GM18870 (cell line): ENCODE measurements around the gene MTX1.
"Not testable (repeated sequence)": the region's sequence is repeated elsewhere in the genome, so short reads cannot be mapped to it uniquely, and the experiment has no call there.

Experiments
- ATAC-seq: cut with Tn5 transposase; IDR thresholded peaks from one replicate; pipeline ENCODE4 v1.9.1; 2021; ENCODE audit warnings: moderate library complexity; ENCODE audit not compliant: unreplicated experiment

Gene MTX1

DNA sequence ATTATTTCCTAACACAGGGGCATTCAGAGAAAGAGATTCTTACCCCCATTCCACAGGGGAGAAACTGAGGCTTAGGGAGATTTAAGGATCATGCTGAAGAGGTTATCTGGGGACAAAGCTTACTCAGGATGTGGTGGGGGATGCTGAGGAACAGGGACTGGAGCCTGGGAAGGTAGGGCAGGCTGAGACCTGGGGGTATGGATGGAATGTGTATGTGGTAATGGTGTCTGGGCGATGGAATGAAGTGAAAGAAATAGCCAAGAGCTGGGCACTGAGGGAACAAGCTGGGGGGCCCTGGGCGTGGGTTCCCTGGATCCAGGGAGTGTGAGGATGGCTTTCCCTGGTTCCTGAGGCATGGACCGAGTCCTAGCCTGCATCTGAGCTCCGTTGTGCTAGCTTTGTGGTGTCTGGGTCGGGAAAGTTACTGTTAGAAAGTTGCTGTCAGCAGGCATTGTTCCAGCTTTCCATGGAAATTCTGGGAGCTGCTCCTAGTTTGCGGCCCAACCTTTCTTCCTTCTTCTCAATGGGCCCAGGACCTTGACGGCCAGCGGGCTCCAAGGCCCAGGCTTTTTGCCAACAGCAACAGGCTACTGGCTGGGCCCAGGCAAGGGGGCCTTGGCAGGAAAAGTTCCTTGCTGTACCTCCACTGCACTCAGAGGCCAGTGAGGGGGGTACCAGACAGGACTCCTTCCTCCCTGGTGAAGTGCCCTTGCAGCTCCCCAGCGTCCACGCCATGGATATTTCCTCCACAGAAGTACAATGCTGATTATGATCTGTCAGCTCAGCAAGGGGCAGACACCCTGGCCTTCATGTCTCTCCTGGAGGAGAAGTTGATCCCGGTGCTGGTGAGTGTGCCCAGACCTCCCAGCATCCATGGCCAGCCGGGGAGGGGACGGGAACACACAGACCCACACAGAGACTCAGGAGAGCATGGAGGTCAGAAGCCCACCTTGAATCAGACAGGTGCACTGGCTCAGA, 23.8 kb downstream of the MTX1 start:
- ATAC-seq, result not testable (repeated sequence)

DNA sequence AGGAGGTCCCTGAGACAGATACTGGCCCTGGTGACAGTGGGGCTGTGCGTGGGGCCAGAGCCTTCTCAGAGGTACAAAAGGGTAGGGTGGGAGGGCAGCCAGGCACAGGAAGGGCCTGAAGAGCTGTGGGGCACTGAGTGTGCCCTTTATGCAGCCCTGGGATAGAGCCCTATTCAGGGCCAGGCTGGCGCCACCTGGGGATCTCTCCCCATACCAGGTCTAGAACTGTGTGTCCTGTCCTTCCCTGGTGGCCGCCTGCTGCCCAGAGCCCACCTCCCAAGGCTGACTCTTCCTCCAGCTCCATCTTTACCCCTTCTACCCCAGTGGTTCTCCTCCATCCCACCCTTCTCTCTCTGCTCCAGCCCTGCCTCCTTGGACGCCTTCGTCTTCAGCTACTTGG, 25.0 kb downstream of the MTX1 start:
- not testable (repeated sequence) for ATAC-seq

DNA sequence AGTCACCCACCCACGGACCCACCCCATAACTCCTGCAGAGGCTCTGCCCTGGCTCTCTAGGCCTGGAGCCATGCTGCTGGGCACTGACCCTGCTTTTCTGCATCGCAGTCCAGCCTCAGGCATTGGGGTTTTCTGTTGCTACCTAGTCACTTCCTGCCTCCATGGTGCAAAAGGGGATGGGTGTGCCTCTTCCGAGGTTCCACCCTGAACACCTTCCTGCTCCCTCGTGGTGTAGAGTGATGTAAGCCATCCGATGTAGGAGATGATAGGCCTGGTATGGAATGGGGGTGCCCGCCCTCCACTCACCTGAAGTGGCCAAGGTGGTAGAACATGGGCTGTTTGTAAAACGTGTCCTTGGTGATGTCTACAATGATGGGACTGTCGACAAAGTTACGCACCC, 26.9 kb downstream of the MTX1 start:
- ATAC-seq, result not testable (repeated sequence)

DNA sequence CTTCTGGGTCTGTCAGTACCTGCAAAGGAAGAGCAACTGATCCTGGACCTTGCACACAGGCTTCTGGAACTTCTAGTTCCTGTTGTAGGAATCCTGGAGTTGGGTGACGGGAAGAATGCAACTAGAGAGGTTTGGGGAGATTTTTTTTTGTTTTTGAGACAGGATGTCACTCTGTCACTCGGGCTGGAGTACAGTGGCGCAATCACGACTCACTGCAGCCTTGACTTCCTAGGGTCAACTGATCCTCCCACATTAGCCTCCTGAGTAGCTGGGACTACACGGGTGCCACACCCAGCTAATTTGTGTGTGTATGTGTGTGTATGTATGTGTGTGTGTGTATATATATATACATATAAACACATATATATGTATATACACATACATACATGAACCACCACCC, 28.0 kb downstream of the MTX1 start:
- ATAC-seq, result no peak

DNA sequence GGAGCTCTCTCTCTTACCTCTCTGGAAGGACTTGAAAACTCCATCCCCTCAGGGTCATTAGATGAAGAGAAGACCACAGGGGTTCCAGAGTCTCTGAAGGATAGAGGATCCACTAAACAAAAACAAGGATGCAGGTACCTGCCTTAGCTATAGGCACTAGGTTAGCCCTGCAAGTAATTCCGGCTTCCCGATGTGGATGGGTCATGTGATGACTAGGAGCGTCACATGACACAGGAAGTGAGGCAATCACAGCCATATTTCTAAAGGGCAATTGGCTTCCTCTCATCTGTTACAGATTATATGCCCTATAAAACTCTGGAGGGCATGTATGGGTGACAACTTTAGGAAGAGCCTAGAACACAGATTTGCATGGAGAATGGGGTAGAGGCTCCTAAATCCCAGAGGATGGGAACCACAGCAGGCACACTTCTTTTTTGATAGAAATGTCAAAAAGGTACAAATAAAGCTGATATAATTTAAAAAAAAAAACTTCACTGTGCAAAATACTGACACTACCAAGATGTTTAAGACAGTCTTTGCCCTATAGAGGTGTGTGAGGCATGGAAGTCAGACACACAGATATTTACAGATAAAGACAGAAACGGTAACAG, 32.7 kb downstream of the MTX1 start:
- no peak for ATAC-seq

DNA sequence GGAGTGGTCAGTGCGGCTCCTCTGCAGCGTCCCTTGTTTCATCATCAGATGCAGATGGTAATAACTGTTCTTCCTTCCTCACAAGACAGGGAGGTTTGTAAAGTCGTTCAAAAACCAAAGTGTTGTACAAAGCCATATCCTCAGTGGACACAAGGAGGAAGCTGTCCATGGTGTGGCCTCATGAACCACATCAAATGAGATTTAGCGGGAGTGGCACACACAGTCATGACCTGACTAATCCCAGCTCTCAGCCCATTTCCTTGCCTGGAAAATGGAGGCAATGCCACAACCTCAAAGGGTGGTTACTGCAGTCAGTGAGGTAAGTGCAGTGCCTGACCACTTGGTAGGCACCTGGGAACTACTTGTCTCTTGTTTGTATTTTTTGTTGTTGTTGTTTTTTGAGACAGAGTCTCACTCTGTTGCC, 33.4 kb downstream of the MTX1 start:
- no peak for ATAC-seq

DNA sequence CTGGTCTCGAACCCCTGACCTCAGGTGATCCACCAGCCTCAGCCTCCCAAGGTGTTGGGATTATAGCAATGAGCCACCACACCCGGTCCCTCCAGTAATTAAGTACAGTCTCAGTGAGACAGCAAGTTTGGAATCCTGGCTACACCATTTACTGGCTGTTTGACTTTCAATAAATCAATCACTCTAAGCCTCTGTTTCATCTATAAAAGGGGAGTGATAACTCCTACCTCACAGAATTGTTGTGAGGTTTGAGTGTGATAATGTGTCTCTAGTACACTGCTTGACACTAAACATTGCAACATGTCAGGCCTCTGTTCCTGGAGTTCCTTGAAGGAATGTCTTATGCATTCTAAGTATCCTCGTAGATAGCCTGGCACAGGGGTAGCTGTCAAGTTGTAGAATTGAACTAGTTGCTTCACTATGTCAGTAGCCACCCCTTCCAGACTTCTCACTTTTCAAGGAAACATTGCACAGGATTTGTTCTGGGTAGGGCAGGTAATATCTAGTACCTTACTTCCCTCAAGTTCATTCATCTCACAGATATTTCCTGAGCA, 34.4 kb downstream of the MTX1 start:
- no peak for ATAC-seq

DNA sequence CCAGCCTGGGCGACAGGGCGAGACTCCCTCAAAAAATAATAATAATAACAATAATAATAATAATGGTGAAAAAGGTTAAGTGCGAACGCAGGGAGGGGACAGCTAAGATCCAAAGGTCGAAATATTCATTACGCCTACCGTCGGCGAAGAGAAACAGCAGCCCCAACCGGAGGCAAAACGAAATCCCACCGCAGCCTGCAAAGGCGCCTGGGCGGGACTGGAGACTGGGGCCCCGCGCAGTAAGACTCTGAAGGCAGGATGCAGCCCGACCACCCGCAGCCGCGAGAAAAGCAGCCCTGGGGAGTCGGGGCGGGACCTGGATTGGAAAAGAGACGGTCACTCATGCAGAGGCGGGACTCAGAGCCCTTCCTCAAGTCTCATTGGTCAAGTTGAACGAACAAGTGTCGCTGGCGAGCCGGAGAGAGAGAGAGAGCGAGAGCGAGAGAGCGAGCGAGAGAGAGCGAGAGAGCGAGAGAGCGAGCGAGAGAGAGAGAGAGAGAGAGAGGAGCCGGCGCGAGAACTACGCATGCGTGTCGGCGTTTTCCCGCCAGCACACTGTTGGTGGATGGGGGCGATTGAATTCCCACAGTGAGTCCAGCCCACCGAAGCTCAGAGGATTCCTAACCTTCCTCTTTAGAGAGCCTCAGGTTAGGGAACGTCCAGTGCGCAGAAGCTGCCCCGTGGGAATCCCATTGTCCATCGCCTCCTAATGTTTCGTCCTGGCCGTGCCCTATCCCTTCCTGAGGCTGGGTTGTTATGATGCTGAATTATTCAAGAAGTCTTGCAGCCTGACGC, 36.1 kb downstream of the MTX1 start:
- ATAC-seq, result peak; percentile 82

DNA sequence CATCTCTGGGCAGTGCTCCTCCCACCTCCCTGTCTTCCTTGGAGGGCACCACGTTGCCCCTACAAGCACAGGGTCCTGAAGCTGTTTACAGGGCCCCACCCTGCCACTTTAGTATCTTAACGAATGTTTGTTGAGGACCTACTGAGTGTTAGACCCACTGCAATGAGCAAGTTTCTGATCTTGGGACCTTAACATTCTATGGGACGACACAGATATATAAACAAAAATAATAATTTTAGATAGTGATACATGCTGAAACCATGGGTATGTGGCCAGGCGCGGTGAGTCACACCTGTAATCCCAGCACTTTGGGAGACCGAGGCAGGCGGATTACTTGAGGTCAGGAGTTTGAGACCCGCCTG, 36.6 kb downstream of the MTX1 start:
- ATAC-seq, result no peak

DNA sequence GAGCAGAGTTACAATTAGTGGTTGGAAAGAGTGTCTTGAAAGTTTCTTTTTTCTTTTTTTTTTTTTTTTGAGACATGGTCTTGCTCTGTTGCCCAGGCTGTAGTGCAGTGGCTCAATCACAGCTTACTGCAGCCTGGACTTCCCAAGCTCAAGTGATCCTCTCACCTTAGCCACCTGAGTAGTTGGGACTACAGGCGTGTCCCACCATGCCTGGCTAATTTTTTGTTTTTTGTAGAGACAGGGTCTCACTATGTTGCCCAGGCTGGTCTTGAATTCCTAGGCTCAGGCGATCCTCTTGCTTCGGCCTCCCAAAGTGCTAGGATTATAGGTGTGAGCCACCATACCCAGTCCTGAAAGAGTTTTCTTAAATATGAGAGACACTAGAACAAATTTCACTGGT, 38.3 kb downstream of the MTX1 start:
- ATAC-seq, result not testable (repeated sequence)

DNA sequence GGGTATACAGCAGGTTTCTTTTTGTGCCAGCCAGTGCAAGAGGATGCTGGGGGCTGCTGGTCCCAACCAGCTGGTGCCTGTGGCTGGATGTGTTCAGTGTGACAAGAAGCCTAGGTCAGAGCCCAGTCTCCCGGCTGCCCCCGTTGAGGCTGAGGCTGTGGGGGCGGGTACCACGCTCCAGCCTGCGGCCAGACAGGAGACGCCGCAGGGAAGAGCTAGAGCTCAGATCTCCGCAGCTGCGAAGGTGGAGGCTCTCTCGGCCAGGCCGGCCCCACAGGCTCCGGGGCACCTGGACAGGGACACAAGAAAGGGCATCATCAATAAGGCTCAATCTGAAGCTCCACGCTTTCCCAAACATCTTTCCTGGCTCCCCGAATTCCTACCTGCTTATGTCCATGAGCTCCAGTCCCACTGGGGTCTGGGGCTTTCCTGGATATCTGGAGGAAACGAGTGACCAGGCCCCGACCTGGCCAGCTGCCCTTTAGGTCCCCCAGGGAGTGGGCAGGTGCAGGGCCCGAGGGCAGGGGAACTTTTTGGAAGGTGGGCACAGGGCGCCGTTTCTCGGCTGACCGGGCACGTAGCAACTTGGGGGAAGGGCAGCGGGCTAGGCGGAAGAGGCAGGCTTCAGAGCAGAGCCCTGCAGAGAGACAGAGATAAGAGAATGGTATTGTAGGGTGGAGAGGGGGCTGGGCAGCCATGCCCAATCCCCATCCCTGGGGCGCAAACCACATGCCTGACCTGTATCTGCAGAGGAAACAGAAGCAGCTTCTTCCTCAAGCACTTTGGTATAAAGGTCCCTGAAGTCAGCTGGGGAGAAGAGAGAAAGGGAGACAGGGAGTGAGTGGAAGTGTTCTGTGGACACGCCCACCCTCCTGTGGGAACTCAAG, 39.4 kb downstream of the MTX1 start:
- ATAC-seq, result no peak

DNA sequence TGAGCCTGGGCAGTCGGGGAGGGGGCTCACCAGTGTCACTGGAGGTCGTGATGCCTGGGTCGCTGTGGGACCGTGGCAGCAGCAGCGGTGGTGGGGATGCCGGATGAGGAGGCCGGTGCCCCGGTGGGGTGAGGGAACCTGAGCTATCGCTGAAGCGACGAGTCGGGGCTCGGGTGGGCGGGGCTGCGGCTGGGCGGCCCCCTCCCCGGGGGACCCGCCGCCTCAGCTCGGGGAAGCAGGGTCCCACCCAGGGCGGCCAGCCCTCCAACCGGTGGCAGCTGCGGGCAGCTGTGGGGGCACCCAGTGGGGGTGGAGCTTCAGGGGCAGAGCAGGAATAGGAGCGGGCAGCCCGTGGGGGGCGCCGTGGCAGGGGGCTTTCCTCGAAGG, 41.7 kb downstream of the MTX1 start:
- ATAC-seq, result peak; percentile 20

DNA sequence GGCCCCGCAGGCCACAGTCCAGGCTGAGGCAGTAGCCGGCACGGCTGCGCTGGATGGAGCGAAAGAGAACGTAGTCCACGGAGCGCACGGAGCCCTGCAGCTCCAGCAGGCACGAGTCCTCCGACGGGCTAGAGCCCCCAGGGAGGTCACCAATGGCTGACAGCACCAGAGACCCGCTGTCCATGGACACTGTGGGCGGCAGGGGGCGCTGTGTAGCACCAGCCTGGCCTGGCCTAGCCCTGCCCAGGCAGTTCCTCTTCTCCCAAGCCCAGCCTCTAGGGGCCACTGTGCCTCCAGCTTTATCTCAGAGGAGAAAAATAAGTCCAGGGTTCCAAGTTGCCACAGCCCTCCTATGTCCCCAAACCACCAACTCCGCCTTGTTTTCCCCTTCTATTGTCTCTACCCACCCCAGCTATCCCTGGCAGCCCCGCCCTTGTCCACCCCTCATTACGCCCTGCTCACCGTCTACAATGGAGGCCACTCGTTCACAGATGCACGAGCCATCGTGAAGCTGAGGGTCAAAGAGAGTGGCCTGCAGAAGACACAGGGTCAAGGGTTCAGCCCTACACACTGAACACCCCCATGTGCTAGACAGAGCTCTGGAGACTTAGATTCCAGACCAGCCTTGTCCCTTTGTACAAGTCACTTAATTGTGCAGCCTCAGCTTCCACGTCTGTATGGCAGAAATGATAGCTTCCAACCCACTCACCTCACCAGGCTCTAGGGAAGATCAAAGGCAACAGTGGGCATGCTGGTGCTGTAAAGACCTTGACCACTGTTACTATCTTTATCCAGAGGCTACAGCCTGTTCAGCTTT, 42.3 kb downstream of the MTX1 start:
- ATAC-seq, result peak; percentile 71

DNA sequence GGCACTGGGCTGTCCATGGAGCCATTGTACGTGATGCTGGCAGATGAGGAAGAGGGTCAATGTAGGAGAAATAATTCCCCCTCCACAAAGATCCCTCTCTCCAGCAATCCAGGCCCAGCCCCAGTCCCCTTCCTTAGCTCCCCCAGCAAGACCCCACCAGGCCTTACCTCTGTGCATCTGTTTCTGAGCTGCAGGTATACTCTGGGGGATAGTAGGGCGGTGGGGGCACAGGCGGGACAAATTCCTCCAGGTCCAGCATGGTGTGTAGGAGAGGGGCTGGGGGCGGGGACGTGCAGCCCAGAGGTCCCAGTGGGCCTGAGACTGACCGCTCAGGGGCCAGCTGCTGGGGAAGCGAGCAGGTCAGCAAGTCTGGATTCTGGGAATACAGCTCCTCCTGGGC, 43.1 kb downstream of the MTX1 start:
- no peak for ATAC-seq

DNA sequence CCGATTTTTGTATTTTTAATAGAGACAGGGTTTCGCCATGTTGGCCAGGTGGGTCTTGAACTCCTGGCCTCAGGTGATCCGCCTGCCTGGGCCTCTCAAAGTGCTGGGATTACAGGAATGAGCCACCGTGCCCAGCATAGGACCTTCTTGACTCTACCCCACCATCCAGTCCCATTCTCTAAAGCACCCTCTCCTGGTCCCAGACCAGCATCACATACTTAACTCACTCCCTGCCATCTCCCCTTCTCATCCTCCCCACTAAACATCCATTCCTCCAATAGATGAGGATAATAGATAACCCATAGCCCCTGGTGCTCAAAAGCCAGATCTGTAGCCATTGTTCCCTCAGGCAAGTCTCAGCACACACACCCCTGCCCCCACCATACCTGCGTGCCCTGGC, 44.7 kb downstream of the MTX1 start:
- no peak for ATAC-seq

DNA sequence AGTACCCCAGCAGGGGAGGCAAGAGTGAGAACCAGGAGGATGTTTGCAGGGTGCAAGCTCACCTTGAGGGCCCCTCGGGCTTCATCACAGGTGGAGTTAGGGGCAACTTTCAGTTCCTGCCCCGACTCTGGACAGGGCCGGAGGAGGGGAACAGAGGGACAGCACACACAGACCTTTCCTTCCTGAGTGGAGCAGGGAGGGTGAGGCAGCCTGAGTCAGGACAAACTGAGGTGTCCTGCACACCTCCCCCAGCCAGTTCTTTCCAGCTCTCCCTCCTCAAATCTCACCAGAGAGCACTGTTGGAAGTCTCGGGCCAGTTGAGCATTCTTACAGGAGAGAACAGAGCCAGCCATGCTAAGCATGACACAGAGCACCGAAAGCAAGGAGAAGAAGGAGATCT, 45.3 kb downstream of the MTX1 start:
- no peak for ATAC-seq

DNA sequence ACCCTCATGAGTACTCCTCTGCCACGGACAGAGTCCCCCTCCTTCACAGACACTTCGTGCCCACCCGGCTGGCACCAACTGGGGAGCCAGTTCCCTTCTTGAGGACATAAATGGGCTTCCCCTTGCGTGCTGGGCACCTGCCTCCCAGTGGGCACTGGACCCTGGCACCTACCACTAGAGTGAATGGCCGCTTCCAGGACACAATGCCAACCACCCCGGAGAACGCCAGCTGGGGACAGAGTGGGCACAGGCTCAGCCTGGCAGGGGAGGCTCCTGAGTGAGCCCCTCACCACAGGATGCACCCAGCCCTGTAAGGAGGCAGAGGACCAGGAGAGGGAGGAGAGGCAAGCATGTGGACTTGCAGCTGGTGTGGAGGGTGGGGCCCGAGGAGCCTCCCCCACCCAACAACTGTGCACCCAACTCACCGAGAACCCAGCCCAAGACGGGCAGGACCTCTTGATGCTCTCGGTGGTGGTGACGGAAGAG, 45.8 kb downstream of the MTX1 start:
- ATAC-seq, result no peak

DNA sequence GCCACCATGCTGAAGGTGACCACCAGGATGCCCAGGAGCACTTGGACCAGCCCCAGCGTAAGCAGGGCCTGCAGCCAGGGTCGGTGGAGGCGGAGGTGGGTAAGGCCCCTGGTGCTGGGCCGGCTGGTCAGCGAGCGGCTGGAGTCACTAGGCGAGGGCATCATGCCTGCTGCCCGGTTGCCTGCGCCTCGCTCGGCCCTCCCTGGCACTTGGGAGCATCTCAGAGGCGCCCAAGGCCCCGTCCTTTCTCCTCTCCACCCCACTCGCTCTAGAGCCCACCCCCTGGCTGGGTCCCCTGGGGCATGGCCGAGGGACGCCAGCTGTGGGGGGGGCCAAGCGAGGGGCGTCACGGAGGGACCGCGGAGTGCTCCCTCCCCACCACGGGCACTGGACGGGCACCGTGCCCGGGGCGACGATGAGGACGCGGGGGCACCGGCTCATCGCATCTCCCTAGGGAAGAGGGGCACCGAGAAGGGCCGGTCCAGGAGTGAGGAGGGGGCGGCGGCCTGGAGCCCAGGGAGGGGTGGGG, 46.3 kb downstream of the MTX1 start:
- no peak for ATAC-seq
